GM18508 (cell line): ENCODE data around the gene PCGF1.
"Not testable (repeated sequence)": the region's sequence is repeated elsewhere in the genome, so short reads cannot be mapped to it uniquely, and the experiment has no call there.

Experiments
- ATAC-seq: cut with Tn5 transposase; IDR thresholded peaks from one replicate; pipeline ENCODE4 v1.9.1; 2021; ENCODE audit warnings: moderate number of reproducible peaks; ENCODE audit not compliant: insufficient read depth, unreplicated experiment

Gene PCGF1

DNA sequence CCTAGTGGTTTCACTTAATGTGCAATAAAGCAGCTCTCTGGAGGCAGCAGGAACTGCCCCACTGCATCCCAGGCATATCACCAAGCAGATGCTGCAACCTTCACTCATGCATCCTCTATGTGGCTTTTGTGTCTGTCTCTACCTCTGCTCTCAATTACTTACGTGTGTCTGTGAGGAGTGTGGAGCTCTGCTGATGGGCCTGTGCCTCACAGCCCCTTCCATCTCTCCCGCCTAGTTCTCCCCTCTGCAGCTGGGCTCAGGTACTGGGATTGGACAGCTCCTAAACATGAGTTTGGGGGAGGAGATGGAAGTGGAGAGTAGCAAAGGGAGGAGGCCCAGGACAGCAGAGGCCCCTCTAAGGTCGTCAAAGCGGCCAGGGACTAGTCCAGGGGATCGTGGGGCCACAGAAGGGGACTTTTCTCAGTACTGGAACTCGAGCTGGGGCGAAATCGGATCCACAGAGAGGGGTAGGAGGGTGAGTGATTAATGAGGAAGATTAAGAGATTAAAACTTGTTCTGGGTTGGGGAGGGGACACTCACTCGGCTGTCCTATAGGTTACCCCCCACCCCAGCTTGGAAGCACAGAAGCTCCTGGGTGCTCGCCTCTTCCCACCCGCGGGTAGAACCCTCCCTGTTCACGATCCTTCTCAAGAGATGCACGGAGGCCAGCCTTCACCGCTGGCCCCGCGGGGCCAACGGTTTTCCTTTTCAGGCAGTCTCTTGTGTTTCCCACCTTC, 6.0 kb downstream of the PCGF1 start:
- no peak for ATAC-seq

DNA sequence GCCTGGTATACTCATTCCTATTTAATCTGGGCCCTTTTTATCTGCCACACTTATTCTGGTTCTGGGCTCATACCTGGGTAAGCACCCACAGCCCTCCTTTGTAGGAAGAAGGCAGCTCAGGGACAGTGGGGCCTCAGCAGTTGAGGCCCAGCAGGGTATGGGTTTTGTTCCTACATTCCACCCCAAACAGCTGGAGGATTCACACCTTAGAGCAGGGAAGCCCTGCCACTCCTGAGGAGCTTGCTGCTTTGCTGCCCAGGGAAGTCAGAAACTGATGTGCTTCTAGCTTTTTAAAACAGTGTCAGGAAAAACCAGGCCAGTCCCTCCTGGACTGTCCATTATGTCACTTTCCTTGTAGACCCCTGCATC, 6.9 kb downstream of the PCGF1 start:
- ATAC-seq, result no peak

DNA sequence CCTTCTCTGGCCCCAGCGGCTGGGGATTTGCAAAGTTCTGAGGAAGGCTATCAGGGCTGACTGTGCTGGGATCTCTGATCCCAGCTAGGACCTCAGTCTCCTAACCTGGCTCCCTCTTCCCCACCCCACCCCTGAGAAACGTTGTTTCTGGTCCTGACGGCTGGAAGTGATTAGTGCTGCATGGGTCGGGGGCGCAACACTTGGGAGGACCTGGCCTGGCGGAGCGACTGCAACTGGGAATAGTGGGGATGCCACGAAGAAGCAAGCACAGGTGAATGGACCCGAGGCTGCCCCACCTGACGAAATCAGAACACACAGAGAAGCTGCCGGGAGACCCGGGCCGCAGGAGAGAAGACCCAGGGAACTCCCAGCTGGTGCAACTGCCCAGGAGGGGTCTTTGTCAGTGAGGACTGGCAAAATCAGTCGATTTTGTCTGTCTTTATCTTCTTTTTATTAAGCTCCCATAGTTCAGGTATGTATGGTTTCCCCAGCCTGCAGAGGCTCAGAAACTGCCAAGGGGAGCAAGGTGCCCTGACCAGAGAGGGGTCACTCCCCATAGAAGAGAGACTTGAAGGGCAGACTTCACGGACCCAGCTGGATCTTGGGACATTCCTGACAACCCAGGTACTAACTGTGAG, 7.4 kb downstream of the PCGF1 start:
- no peak for ATAC-seq

- ATAC-seq, result no peak
Observed at GRCh38 chr2:74499267-74499939, 8.1 kb downstream of the PCGF1 start, which contains the start of gene LBX2. TSS of gene LBX2 (minus strand) at chr2:74499603. CDS start at chr2:74499537, 66 bp downstream.

DNA sequence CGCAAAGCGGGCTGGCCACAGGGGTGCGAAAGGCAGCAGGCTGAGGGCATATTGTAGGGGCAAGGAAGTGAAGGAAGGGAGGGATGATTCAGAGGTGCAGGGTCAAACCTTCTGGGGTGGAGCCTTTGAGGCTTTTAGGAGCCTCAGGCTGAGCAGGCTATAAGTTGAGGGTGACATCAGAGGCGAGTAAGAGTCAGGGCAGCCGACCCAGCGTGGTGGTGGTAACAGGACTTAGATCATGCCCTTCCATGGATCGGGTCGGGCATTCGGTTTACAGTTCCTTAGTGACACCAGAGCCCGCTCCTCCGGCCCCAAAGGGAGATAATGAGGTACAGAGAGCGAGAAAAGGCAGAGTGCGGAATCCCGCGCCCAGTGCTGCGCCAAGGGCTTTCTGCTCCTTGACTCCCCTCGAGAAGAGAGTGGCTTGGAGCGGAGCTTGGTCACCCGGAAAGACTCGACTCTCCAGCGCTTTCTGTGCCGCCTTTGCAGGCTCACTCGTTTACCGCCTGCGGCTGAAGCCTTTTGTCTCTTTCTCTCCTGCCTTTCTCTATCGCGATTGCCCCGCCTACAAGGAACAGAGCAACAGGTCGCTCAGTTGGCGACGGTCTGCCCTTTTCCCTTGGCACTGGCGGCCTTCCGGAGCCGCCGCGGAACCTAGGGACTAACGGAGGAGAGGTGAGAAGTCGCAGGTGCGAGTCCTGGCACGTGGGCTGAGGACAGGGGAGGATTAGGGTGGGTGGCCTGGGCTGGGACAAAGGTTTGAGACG, 8.8 kb downstream of the PCGF1 start:
- no peak for ATAC-seq

DNA sequence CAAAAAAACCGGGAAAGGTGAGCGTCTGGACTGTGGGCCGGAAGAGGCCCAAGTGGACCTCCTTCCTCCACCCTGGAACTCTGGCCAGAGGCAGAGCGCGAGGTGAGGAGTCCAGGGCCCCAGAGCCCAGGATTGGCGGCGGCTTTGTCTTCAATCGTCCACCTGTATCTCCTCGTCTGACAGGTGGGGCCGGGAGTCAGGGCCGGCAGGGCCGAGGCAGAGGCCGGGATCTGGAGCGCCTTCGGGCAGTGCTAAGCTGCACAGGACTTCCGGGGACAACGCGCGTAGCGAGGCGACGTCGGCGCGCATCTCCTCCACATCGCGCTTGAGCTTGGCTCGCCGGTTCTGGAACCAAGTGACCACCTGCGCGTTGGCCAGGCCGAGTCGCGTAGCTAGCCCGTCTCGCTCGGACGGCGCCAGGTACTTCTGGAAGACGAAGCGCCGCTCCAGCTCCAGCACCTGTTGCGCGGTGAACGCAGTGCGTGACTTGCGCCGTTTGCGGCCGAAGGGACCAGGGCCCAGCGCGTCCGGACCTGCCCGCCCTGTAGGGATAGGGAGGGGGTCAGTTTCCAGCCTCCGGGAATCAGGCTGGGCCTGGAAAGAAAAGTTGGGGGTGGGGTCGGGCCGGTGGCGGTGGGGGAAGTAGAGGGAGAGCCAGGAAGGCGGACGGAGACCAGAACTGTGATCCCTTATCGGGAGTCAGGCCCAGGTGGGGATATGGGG, 9.6 kb downstream of the PCGF1 start:
- no peak for ATAC-seq

GRCh38 chr2:74496997-74497776, 10.3 kb downstream of the PCGF1 start:
- ATAC-seq, result no peak

- ATAC-seq, result no peak
Observed at GRCh38 chr2:74495440-74495839, 12.1 kb downstream of the PCGF1 start.

DNA sequence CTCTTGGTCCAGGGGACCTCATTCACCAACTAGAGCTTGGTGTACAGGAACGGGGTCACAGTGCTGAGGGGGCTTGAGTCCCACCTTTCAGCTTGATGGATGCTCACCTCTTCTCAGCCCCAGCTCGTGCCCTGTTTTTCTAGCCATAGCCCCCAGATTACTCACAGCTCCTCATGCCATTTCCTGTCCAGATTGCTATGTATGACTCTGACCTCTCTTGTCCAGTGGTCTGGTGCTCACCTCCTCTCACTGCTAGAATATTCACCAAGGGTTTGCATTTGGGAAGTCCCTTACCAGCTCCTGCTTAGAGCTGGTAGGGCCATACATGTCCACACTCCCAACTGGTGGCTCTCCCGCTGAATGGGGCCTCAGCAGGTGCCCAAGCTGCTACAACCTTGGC, 13.9 kb downstream of the PCGF1 start:
- no peak for ATAC-seq

DNA sequence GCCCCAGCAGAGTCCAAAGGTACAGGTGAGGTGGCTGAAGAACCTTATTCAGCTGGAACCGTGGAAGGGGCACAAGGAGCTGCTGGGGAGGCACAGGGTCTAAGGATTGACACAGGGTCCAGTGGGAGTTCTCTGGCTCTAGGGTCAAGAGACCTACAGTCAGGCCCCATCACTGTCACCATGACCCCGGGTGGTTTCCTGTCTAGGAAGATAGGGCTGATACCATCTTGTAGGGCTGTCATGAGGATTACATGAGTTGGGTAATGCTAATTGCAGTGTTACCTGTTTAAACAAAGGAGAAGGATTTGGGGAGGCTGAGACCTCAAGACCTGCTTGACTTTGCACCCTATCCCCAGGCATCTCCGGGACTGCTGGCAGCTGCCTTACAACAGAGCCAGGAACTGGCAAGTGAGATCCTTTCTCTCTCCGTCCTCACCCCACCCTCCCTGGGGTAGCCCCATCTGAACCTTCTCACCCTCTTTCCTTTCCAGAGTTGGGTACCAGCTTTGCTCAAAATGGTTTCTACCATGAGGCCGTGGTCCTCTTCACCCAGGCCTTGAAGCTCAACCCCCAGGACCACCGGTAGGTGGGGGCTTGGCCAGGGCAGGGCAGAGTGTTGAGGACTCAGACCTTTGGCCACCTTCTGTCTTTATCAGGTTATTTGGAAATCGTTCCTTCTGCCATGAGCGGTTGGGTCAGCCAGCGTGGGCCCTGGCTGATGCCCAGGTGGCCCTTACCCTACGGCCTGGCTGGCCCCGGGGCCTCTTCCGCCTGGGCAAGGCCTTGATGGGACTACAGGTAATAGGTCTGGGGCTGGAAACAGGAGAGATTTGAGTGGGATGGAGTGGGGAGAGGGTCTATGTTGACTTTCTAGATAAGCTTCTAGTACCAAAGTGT, 15.6 kb downstream of the PCGF1 start:
- no peak for ATAC-seq

- no peak for ATAC-seq
Observed at GRCh38 chr2:74489906-74490305, 17.6 kb downstream of the PCGF1 start.

DNA sequence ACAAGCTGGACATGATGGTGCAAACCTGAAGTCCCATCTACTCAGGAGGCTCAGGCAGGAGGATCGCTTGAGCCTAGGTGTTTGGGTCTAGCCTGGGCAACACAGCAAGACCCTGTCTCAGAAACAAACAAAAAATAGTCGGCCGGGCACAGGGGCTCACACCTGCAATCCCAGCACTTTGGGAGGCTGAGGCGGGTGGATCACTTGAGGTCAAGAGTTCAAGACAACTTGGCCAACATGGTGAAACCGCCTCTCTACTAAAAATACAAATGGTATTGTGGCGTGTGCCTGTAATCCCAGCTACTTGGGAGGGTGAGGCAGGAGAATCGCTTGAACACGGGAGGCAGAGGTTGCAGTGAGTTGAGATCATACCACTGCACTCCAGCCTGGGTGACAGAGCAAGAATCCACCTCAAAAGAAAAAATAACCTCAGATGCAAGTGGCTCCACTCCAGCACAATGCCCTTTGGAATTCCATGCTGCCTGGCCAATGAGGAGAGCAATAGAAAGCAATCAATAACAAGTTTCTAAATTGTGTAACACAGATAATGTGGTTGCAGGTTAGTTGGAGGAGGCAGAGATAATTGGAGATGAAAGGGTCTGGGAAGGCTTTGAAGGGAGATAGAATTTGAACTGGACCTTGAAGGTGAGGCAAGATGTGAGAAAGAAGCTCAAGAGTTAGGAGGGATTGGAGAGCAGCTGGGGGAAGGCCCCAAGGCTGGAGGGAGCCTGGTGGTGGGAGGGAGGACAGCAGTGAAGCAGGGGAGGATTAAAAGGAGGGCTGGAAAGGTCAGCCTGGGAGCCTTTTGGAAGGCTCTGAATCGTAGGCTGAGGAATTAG, 18.6 kb downstream of the PCGF1 start:
- ATAC-seq, result no peak

DNA sequence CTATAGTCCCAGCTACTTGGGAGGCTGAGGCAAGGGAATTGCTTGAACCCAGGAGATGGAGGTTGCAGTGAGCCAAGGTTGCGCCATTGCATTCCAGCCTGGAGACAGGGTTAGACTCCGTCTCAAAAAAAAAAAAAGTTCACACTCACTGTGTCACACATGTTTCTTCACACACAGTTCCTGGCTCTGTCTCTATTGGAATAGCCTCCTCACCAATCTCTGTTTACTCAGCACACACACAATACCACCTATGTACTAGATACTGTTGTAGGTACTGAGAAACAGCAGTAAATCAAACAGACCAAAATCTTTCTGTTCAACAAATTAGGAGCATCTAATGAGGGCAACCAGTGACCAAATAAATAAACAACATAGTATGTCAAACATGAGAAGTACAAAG, 21.4 kb downstream of the PCGF1 start:
- no peak for ATAC-seq

- ATAC-seq, result not testable (repeated sequence)
Observed at GRCh38 chr2:74483675-74484164, 23.8 kb downstream of the PCGF1 start.

GRCh38 chr2:74482801-74483674, 24.5 kb downstream of the PCGF1 start, which contains the start of the genes CCDC142 and TTC31:
TSS of gene CCDC142 (minus strand) at chr2:74482998. CDS start at chr2:74482837, 161 bp downstream.
TSS of gene TTC31 (plus strand) at chr2:74483081. CDS start at chr2:74483096, 15 bp downstream.
- peak; percentile 76 for ATAC-seq
